Fibroblast of skin of right biceps (primary cell): ENCODE measurements around the gene GALNT15.

Source experiments
- DNase-seq: peaks from one replicate; pipeline ENCODE4 v3.0.0-alpha.2; 2013

The GALNT15 gene

GRCh38 chr3:16233806-16234205 is 59.3 kb downstream of the GALNT15 start:
- DNase-seq: no peak

- DNase-seq: no peak
These were observed 59.8 kb downstream of the GALNT15 start for GRCh38 chr3:16234281-16234680.

GRCh38 chr3:16236030-16236639 is 61.7 kb downstream of the GALNT15 start:
- no peak for DNase-seq

- DNase-seq: no peak
These were observed 62.4 kb downstream of the GALNT15 start for GRCh38 chr3:16236856-16237393.

GRCh38 chr3:16239086-16239770 is 64.7 kb downstream of the GALNT15 start:
- DNase-seq: peak; percentile 28

- peak; percentile 87 for DNase-seq
These were observed 65.3 kb downstream of the GALNT15 start for GRCh38 chr3:16239780-16240179.

GRCh38 chr3:16240229-16241023 is 65.9 kb downstream of the GALNT15 start:
- peak; percentile 84 for DNase-seq

- DNase-seq: no peak
These were observed 66.7 kb downstream of the GALNT15 start for GRCh38 chr3:16241225-16241624.

- no peak for DNase-seq
These were observed 67.7 kb downstream of the GALNT15 start for GRCh38 chr3:16242177-16242576.

GRCh38 chr3:16243706-16244490 is 69.4 kb downstream of the GALNT15 start:
- peak; percentile 75 for DNase-seq

- DNase-seq: no peak
These were observed 71.1 kb downstream of the GALNT15 start for GRCh38 chr3:16245609-16246008.

GRCh38 chr3:16247282-16248061 is 73.0 kb downstream of the GALNT15 start:
- peak; percentile 84 for DNase-seq

GRCh38 chr3:16248556-16248955 is 74.1 kb downstream of the GALNT15 start:
- DNase-seq: no peak

- peak; percentile 42 for DNase-seq
These were observed 74.9 kb downstream of the GALNT15 start for GRCh38 chr3:16249336-16249735.

GRCh38 chr3:16249886-16250285 is 75.4 kb downstream of the GALNT15 start:
- DNase-seq: no peak

- DNase-seq: no peak
These were observed 77.0 kb downstream of the GALNT15 start for GRCh38 chr3:16251316-16252085.

GRCh38 chr3:16252243-16252978 is 77.9 kb downstream of the GALNT15 start:
- peak; percentile 10 for DNase-seq

GRCh38 chr3:16252988-16253387 is 78.5 kb downstream of the GALNT15 start:
- no peak for DNase-seq

GRCh38 chr3:16253601-16254000 is 79.1 kb downstream of the GALNT15 start:
- no peak for DNase-seq

- no peak for DNase-seq
These were observed 80.4 kb downstream of the GALNT15 start for GRCh38 chr3:16254916-16255315.
